PC-9 (cell line): ENCODE results near the gene RASSF4. TPM values are rescaled to one million over a fixed set of nuclear protein-coding genes. Genes with fewer than 3 reads are reported as not detected.
A peak's percentile ranks its signal among the peaks of the same experiment; 100 is the strongest.

ENCODE experiments used
- BruUV-seq: library from RNA; stranded (reverse); fragments of 400-500 nt; replicated peaks from 2 replicates; lab custom pipeline; 2021; lab: Mats Ljungman, UMichigan
- CTCF ChIA-PET: fragments of 300-600 bp; sonication (Branson Sonifier 250); formaldehyde crosslinking; loops from one replicate; lab custom pipeline; 2022; ENCODE audit warnings: antibody characterized with exemption; lab: Charles Lee
- POLR2A ChIA-PET: fragments of 300-600 bp; sonication (Branson Sonifier 250); formaldehyde crosslinking; loops from one replicate; lab custom pipeline; 2022; ENCODE audit warnings: antibody characterized with exemption; ENCODE audit not compliant: unreplicated experiment; lab: Charles Lee
- DNase-seq, 2 experiments: peaks; one replicate each; pipeline versions ENCODE4 v3.0.0 to v3.0.0-alpha.2; 2015 to 2022; ENCODE audit warnings: mixed read lengths in 1 of 2
- H2AFZ ChIP-seq: fragments of 200-600 bp; sonication (generic); 2 replicates; pipeline ENCODE4 v1.8.1; 2017; ENCODE audit warnings: antibody characterized with exemption
- H3F3A ChIP-seq: fragments of 200-600 bp; sonication (generic); 2 replicates; pipeline ENCODE4 v1.8.1; 2017; ENCODE audit warnings: antibody characterized with exemption, mild to moderate bottlenecking, low read depth; ENCODE audit not compliant: insufficient read depth
- H3K27ac ChIP-seq: fragments of 200-600 bp; sonication (generic); 2 replicates; pipeline ENCODE4 v1.6.1; 2016; ENCODE audit warnings: mixed run types
- H3K27me3 ChIP-seq: fragments of 200-600 bp; sonication (generic); 2 replicates; pipeline ENCODE4 v1.6.1; 2016; ENCODE audit warnings: low read depth, mixed run types; ENCODE audit not compliant: insufficient read depth
- H3K36me3 ChIP-seq: fragments of 200-600 bp; sonication (generic); 2 replicates; pipeline ENCODE4 v1.6.1; 2016; ENCODE audit warnings: low read depth, mixed run types
- H3K4me1 ChIP-seq: fragments of 200-600 bp; sonication (generic); replicated peaks from 2 replicates; pipeline ENCODE4 v1.6.1; 2016; ENCODE audit warnings: mixed run types; ENCODE audit not compliant: insufficient read depth
- H3K4me2 ChIP-seq: fragments of 200-600 bp; sonication (generic); 2 replicates; pipeline ENCODE4 v1.6.1; 2017; ENCODE audit warnings: mixed run types
- H3K4me3 ChIP-seq: fragments of 200-600 bp; sonication (generic); 2 replicates; pipeline ENCODE4 v1.6.1; 2016; ENCODE audit warnings: mixed run types
- H3K79me2 ChIP-seq: fragments of 200-600 bp; sonication (generic); 2 replicates; pipeline ENCODE4 v1.6.1; 2017; ENCODE audit warnings: low read depth, mixed run types
- H3K9me2 ChIP-seq: fragments of 200-600 bp; sonication (generic); 2 replicates; pipeline ENCODE4 v1.8.1; 2017; ENCODE audit warnings: mild to moderate bottlenecking; ENCODE audit not compliant: insufficient read depth
- H3K9me3 ChIP-seq: fragments of 200-600 bp; sonication (generic); 2 replicates; pipeline ENCODE4 v1.8.1; 2016; ENCODE audit warnings: low read depth; ENCODE audit not compliant: insufficient read depth
- H4K20me1 ChIP-seq: fragments of 200-600 bp; sonication (generic); 2 replicates; pipeline ENCODE4 v1.8.1; 2017; ENCODE audit not compliant: insufficient read depth
- EZH2 ChIP-seq: fragments of 200-600 bp; sonication (generic); IDR thresholded peaks from 2 replicates; pipeline ENCODE4 v1.8.0; 2017; ENCODE audit warnings: antibody characterized with exemption, low read depth
- intact Hi-C: fragments of 100-400 bp; cut with micrococcal nuclease; formaldehyde crosslinking; loops from one replicate; pipeline ENCODE4 v1.10.0; 2022; ENCODE audit not compliant: unreplicated experiment
- total RNA-seq: library from RNA; stranded (reverse); gene quantifications from 2 replicates; pipeline ENCODE4 v1.2.3, GENCODE V29; 2021
- TF ChIP-seq, protein P1 (sequence below): fragments of 200-600 bp; sonication (generic); conservative IDR thresholded peaks from 2 replicates; pipeline ENCODE4 v1.6.1; 2017; ENCODE audit warnings: mixed run types, antibody characterized with exemption, mild to moderate bottlenecking, moderate library complexity

The RASSF4 gene
- total RNA-seq, 1 experiment from 2014 or later = 6.5 TPM

GRCh38 chr10:44956717-44957706, 2.6 kb upstream of the RASSF4 start:
- Histone ChIP-seq H2AFZ (no peak overlapping the region), H3K27ac (no peak overlapping the region), H3K27me3 (no peaks in the 10 kb centered on the region), H3K79me2 (no peaks in the 10 kb centered on the region), H4K20me1 (no peaks in the 10 kb centered on the region), H3F3A (peaks cover 17% of the 10 kb centered on the region; the same call in 1 of the 2 replicates), H3K4me2 (0 out of 2 replicates have a peak overlapping the region, but pooled peaks have one; percentile 94), H3K4me3 (no peak overlapping the region), H3K9me3 (no peaks in the 10 kb centered on the region), H3K36me3 (no peaks in the 10 kb centered on the region), H3K9me2 (no peaks in the 10 kb centered on the region), H3K4me1 (peaks cover 12% of the 10 kb centered on the region)
- POLR2A ChIA-PET = no interaction called here
- TF ChIP-seq, protein P1, sequence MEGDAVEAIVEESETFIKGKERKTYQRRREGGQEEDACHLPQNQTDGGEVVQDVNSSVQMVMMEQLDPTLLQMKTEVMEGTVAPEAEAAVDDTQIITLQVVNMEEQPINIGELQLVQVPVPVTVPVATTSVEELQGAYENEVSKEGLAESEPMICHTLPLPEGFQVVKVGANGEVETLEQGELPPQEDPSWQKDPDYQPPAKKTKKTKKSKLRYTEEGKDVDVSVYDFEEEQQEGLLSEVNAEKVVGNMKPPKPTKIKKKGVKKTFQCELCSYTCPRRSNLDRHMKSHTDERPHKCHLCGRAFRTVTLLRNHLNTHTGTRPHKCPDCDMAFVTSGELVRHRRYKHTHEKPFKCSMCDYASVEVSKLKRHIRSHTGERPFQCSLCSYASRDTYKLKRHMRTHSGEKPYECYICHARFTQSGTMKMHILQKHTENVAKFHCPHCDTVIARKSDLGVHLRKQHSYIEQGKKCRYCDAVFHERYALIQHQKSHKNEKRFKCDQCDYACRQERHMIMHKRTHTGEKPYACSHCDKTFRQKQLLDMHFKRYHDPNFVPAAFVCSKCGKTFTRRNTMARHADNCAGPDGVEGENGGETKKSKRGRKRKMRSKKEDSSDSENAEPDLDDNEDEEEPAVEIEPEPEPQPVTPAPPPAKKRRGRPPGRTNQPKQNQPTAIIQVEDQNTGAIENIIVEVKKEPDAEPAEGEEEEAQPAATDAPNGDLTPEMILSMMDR = no peak
- TF ChIP-seq EZH2 = no peak
- no peak for DNase-seq
- CTCF ChIA-PET = no interaction called here
- no TSS peak for BruUV-seq
- intact Hi-C loops = no loop called here

DNA sequence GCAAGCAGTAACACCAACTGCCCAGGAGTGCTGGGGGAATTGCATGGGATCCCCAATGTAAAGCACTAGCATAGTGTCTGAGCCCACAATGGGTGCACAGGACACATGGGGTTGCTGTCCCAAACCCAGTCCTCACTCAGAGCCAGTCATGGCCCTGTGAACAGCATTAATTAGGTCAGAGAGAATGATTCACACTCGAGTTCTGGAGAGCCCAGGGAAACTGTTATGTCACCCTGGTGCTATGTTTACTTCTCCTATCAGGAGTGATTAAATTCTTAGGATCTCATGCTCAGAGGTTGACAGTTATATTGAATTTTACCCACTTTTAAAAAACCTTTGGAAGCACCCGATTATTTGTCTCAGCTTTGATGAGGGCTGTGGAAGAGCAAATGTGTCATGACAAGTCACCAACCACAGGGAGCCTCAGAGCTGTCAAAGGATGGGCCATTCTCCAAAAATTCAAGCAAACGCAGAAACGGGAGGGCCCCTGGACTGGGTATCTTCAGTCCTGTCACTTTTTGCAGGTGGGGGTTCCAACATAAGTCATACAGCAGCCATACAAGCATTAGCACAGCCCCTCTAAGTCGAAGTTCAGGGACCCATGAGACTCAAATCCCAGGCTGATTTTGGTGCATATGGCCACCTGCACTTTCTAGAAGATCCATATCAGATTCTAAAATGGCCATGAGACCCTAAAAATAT, 1.3 kb upstream of the RASSF4 start:
- Histone ChIP-seq H3K36me3 (no peaks in the 10 kb centered on the region), H3K4me2 (peak overlapping the region; percentile 94), H3K9me3 (no peaks in the 10 kb centered on the region), H3K4me1 (peaks cover 12% of the 10 kb centered on the region), H2AFZ (peak overlapping the region; percentile 98), H4K20me1 (no peaks in the 10 kb centered on the region), H3K27me3 (no peaks in the 10 kb centered on the region), H3K27ac (no peak overlapping the region; the same call in 1 of the 2 replicates), H3F3A (peaks cover 17% of the 10 kb centered on the region; the same call in 1 of the 2 replicates), H3K79me2 (no peaks in the 10 kb centered on the region), H3K9me2 (no peaks in the 10 kb centered on the region), H3K4me3 (peak overlapping the region; percentile 80)
- POLR2A ChIA-PET = no interaction called here
- BruUV-seq = no TSS peak
- intact Hi-C loops = no loop called here
- TF ChIP-seq, protein P1 = no peak
- no peak for TF ChIP-seq EZH2
- DNase-seq = peak in 1 of 2 experiments; percentile 60
- CTCF ChIA-PET = no interaction called here

DNA sequence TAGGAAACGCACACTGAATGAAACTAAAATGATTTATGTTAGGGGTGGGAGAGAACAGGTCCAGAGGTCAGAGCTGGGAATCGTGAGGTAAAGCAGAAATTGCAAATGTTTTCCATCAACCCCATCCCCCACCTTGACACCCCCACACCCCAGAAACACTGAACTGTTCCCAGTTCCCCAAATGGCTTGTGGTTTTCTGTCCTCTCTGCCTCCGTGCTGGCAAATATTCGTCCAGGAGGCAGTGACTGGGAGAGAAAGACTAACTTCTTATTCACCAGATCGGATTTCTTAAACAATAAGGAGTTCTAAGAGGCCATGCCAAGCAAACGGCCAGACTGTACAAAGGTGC, 730 bp upstream of the RASSF4 start:
- no peaks in the 10 kb centered on the region for H3K9me3 ChIP-seq
- DNase-seq = no peak
- H3F3A ChIP-seq = peaks cover 17% of the 10 kb centered on the region; the same call in 1 of the 2 replicates
- no peaks in the 10 kb centered on the region for H3K79me2 ChIP-seq
- BruUV-seq = TSS peak; percentile 67
- intact Hi-C loops = loop anchor here (1.0 kb wide), 2 partner anchors 15 to 19 kb away; partner anchors contain the start of gene DEPP1
- H3K4me2 ChIP-seq = peak overlapping the region; percentile 94
- H3K36me3 ChIP-seq = no peaks in the 10 kb centered on the region
- peak overlapping the region; percentile 56 for H3K27ac ChIP-seq
- H3K4me1 ChIP-seq = peaks cover 12% of the 10 kb centered on the region
- H3K27me3 ChIP-seq = no peaks in the 10 kb centered on the region
- H4K20me1 ChIP-seq = no peaks in the 10 kb centered on the region
- POLR2A ChIA-PET = interaction anchor here (0.7 kb wide), 1 partner anchor 39 kb away, joined by 4 read pairs; no protein-coding TSS in a partner anchor
- peak overlapping the region; percentile 80 for H3K4me3 ChIP-seq
- CTCF ChIA-PET = no interaction called here
- TF ChIP-seq, protein P1 = no peak
- peak overlapping the region; percentile 98 for H2AFZ ChIP-seq
- no peaks in the 10 kb centered on the region for H3K9me2 ChIP-seq
